ENCODE data around the gene MOB2.

MOB2 gene

DNA sequence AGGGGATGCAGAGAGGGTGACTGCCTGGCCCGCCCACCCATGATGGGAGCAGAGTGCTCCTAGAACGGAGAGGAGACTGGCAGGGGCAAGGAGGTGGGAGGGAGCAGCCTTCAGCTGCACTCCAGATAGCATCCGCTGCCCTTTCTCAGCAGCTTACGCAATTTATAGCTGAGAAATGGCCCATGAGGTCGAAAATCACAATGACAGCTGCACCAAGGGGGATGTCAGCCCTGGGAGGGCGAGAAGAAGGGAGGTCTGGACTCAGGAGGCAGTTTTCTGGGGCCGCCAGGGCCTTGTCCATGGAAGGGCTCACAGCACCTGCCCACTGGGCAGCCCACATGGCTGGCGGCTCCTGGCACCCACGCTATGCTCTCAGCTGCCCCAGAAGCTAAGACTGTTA is 17.6 kb upstream of the MOB2 start:
- no peak for DNase-seq (ENCODE audit: low spot score)

DNA sequence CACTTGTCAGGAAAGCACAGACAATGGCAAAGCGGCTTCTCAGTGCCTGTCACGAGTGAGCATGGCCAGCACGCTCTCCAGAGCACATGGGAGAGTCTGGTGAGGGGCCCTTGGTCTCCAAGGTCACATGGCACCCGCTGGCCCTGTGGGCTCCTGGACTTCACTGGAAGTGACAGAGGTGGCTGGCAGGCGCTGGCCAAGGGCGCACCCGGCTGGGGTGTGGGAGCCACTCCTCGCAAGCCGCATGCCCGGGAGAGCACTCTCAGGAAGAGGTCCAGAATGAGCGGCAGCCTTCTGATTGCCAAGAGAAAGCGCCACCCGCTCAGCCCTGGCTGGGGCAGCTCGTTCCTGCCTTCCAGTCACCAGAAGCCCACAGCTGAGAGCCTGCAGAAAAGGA is 17.1 kb upstream of the MOB2 start:
- DNase-seq (ENCODE audit: low spot score): no peak

DNA sequence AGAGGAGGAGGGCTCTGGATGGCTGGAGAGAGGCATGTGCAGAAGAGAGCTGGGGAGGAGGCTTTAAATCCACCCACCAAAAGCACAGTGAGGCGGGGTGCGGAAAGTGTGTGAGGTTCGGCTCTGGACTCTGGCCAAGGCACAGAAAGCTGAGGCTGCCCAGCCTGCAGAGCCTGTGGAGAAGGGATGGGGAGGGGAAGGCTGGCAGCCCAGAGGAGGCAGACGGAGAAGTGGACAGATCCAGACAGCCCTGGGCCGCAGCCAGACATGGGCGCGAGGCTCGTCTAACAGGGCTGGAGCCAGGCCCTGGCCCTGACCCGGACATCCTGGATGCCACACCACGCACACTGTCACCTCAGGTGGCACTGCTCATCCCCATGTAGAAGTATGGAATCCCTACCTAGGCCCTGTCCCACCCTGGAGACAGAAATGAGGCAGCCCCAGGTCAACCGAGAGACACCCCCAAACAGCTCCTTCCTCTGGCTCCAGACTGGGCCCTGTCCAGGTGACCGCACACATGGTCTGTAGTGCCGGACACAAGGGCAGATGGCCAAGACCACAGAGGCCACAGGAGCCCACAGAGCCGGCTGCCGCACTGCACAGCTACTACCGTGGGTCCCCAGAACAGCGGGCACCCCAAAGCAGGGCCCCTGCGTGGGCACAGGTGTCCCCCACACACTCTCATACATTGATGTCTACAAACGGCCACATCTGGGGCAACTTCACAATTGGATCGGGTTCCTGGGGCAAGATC is 16.6 kb upstream of the MOB2 start:
- DNase-seq (ENCODE audit: low spot score): no peak

DNA sequence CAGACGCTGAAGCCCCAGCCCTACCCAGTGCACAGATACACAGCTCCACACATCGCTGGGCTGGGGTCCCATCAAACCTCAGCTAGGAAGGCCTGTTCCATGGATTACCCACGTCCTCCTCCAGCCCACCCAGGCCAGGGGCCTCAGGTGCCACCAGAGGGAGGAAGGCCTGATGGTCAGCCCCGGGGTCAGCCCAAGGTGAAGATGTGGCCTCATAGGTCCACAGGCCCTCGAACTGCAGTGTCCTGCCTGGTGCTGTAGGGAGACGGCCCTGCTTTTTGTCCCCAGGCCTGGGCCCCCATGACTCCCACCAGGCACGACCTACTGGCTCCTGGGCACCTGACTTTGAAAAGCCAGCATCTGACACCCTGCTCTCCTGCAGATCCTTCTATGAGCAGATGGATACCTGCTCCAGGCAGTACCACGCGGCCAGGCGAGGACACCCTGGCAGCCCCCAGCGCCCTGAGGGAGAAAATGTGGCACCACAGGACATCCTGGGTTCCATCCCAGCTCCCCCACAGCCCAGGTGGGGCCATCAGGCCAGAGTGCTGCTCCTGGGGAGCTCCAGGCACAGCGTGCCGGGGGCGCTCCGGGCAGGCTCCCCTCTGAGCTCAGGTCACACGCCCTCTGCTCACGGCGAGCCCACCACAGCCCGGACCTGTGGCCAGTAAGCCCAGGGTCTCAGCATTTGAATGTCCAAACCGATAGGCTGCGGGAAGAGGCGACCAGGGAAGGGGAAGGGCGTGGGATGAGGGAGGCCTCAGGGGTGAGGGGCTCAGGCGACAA is 15.8 kb upstream of the MOB2 start:
- DNase-seq (ENCODE audit: low spot score): no peak

DNA sequence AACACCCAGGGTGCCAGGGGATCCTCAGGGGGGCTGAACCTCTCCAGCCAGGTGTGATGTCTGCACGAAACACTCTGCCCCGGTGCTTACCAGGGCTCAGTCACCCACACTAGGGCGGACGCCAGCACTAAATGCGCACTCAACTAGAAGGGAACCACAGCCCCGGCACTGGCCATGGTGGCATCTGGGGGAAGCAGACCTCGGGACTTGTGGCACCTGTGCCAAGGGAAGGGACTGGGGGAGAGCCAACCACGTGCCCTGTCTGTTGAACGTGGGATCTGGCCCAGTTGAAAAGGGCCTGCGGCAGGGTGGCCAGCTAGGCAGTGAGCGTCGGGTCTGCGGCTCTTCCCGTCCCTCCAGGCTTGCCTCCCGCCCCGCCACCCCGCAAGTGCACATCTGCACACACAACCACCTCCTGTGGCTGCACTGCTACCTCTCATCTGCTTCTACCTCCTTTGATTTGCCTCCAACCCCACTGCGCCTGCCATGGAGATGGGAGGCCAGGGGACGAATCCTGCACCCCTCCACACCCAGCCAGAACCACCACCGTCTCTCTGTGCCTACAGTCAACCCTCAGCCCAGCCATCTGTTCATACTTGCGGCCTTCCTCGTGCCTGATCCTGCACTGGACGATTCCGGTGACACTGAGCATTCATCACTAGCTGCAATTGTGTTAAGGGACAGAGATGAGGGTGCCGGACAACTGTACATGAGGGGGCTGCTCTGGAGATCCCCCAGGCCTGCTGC is 15.0 kb upstream of the MOB2 start:
- no peak for DNase-seq (ENCODE audit: low spot score)

DNA sequence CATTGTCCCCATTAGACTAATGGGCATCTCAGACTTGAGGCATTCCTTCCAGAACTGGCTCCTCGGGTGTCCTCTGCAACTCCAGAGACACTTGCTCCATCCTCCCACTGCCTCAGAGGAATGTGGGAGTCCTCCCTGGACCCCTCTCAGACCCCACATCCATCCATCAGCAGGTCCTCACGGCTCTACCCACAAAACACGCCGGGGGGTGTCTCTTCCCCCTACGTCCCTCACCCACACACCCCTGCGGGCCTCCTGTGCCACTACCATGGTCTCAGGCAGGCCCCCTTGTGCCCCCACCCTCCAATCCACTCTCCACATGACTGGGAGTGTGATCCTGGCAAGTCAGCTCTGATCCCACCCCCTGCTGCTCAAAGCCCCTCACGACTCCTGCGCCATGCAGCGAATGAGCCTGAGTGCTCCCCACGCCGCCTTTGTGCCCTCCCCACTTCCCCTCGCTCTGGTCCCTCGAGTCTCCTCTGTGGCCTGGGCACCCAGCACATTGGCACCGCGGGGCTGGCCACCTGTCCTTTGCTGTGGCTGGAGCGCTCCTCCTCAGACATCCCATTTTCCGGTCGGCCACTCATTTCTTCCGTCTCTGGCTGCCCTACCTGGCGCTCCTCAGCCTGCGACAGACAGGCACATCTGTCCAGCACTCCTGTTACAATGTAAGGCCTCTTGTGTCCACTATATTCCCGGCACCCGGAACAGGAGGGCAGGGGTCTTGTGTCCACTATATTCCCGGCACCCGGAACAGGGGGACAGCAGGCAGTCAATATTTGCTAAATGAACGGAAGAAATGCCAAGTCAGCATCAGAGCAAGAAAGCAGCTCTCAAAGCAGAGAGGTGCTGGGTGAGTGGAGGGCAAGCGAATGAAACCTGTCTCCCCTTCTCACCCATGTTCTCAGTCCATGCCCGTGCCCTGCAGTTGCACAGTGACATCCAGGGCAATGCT is 14.2 kb upstream of the MOB2 start:
- no peak for DNase-seq (ENCODE audit: low spot score)

DNA sequence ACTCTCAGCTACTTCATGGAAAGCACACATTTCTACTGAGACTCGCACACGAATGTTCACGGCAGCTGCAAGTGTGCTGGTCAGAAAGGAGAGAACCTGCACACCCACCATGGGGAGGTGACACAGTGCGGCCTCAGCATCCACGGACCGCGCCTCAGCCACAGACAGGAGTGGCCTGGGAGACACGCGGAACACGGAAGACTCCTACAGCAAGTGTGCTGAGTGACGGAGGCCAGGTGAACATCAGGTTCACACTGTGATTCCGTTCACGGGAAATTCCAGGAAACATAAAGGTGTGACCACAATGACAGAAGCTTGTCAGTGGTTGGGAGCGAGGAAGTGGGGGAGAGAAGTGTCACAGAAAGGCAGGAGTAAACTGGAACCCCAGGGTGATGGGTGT is 13.3 kb upstream of the MOB2 start:
- DNase-seq (ENCODE audit: low spot score): no peak

DNA sequence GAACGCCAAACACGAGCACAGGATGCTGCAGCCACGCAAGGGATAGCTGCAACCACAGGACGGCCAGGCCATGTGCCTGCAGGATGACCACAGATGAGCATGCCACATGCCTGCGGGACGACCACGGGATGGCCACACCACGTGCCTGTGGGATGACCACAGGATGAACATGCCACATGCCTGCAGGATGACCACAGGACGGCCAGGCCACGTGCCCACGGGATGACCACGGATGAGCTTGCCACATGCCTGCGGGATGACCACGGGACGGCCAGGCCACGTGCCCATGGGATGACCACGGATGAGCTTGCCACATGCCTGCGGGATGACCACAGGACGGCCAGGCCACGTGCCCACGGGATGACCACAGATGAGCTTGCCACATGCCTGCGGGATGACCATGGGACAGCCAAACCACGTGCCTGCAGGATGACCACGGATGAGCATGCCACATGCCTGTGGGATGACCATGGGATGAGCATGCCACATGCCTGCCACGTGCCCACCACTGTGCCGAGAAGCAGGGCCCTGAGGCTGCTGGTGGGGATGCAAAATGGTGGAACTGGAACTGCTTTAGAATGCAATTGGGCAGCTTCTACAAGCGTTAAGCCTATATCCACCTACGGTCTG is 12.8 kb upstream of the MOB2 start:
- DNase-seq (ENCODE audit: low spot score): no peak

DNA sequence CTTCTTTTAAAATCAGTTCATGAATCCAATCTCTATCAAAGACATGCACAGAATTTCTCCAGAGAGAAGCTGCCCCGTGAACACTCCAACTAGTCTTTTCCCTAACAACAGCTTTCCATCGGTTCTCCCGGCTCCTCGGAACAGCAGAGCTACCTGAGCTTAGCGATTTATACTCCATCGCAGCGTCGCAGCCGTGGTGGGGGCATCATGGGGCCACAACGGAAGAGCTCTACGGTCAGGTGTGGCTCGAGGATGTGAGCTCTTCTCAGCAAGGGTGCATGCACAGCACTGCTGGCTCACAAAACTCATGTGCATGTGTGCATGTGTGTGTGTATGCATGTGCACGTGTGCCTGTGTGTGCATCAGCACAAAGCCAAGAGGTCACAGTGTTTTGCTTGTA is 11.7 kb upstream of the MOB2 start:
- DNase-seq (ENCODE audit: low spot score): no peak

DNA sequence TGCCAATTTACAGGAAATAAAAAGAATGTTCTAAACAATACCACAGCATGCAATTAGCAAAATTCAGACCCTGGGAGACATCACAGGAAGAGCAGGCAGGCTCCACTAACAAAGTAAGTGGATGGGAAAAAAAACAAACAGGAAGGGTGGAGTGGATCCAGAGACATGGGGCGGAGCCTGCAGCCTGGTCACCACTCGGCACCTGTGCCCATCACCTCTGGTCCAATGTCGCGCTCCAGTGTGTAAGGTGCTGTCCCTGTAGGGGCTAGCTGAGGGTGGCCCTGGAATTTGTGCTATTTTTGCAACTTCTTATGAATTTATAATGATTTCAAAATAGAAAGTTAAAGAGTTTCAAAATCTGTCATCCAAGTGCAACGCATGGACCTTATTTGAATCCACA is 11.0 kb upstream of the MOB2 start:
- no peak for DNase-seq (ENCODE audit: low spot score)

DNA sequence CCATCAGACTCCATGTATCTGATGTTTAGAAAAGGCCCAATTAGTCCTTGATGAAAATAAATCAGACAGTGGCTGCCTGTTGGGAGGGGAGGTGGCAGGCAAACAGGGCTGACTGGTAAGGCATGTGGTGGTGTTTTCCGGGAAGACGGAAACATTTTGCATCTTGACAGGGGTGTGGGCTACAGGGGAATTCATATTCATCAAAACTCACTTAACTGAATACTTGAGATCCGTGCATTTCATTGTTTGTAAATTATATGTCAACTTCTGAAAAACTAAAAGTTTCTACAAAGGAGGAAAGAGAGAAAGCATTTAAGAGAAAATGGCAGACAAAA is 10.1 kb upstream of the MOB2 start:
- DNase-seq (ENCODE audit: low spot score): no peak

DNA sequence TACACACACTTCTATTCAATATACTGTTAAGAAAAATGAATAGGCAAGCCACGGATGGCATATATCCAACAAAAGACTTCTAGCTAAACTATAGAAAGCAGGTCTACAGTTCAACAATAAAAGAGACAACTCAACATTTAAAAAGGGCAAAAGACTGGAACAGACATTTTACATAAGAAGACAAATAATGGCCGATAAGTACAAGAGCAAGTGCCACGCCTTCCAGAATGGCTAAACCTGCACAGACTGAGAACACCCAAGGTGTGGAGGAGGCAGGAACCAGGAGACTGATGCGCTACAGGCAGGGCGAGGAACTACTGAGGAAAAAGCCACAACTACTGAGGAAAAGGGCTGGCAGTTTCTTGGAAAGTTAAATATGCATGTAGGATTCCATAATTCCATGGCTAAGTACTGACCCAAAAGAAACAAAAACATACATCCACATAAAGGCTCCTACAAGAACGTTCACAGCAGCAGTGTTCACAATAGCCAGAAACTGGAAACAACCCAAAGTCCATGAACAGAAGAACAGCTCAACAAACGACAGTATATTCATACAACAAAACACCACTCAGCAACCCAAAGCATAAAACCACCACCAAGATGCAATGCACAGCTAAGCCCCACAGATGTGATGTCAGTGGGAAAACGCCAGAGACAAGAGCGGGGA is 9.6 kb upstream of the MOB2 start:
- no peak for DNase-seq (ENCODE audit: low spot score)

DNA sequence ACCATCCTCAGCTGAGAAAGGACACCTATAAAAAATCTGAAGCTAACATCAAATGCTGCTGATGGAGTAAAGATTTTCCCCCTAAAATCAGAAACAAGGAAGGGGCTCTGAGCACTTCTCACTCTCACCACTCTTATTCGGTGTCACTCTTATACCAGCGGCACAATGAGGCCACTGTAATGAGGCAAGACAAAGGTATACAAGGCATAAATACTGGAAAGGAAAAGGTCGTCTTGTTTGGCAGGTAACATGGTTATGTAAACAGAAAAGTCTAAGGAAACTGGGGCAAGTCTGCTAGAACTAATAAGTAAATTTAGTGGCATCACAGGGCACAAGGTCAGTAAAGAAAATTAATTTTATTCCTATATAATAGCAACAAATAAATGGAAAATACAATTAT is 8.1 kb upstream of the MOB2 start:
- DNase-seq (ENCODE audit: low spot score): no peak

DNA sequence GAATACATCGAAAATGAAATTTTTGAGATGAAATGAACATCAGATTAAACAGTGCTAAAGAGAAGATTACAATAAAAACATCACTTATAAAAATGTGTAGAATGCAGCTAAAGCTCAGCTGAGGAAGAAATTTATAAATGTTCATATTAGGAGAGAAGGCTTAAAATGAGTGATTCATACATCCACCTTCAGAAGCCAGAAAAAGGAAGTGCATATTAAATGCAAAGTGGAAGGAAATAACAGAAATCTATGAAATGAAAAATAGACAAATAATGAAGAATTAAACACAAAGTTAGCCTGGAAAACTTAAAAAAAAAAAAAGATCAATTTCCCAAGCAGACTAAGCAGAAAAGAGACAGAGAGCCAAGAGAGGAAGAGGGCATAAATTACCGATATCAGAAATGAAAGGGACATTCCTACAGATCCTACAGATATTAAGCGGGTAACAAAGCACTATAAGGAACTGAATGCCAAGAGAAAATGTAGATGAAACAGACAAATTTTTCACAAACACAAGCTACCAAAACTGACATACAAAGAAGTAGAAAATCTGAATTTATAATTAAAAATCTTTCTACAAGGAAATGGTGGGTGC is 7.2 kb upstream of the MOB2 start:
- DNase-seq (ENCODE audit: low spot score): no peak

DNA sequence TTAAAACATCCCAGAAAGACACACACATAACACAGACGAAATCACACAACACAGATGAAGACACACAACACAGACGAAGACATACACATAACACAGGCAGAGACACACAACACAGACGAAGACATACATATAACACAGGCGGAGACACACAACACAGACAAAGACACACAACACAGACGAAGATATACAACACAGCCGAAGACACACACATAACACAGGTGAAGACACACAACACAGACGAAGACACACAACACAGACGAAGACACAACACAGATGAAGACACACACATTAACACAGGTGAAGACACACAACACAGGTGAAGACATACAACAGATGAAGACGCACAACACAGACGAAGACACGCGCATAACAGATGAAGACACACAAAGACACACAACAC is 4.8 kb upstream of the MOB2 start:
- DNase-seq (ENCODE audit: low spot score): no peak

DNA sequence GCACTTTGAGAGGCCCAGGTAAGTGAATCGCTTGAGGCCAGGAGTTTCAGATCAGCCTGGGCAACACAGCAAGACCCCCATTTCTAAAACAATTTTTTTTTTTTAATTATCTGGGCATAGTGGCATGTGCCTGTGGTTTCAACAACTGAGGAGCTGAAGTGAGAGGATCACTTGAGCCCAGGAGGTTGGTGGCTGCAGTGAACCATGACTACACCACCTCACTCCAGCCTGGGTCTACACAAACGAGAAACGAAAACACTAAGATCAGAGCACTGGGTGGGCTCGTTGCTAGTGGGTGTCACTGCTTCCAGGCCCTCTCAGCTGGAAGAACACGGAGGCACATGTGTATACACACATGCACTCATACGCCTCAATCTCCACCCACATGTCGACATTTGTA is 4.1 kb upstream of the MOB2 start:
- DNase-seq (ENCODE audit: low spot score): no peak

DNA sequence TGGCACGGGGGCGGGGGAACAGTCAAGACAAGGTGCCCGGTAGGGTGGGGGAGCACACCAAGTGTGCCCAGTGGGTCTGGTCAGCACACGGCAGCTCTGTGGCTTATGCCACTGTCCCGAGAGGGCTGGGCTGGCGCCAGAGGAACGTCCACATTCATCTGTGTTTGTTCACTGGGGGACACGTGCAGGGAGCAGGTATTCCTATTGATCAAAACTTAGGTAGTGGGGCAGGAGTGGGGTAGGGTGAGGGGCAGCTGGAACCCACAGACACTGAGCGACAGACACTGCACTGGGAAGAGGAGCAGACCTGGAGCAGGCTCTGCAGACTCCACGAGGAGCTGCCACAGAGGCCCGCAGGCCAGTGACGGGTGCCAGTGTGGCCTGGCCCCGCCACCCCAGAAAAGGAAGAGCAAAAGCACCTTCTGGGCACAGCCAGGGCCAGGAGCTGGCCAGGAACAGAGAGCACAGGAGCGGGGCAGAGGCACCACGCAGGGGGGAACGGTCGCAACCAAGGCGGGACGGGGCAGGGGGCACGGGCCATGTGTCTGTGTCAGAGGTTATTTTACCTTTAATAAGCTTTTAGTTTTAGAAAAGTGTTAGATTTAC is 2.1 kb upstream of the MOB2 start:
- no peak for DNase-seq (ENCODE audit: low spot score)

DNA sequence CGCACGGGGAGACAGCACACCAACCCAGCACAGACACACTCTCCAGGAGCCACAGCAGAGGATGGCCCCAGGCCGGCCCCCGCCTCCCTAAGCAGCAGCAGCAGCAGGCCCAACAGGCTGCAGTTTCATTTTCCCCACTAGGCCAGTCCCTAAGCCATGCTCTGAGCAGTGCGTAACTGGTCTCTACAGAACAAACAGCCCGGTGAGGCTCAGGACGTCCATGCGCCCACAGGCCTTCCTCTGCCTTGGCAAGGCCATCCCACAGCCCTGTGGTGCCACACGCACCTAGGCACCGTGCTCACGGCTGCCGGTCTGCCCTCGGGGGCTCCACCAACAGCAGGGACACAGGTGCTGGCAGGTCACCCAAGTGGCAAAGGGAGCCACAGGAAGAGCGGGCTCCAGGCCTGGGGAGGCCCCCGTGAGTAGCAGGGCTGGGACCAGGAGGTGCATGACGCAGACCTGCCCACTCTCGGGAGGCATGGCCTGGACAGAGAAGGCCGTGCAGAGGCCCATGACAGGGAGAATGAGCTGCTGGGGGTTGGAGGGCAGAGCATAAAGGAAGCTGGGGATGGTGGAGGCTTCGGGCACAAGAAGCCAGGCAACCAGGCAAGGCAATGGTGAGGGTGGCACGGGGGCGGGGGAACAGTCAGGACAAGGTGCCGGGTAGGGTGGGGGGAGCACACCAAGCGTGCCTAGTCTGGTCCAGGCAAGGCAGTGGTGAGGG is 1.4 kb upstream of the MOB2 start:
- DNase-seq (ENCODE audit: low spot score): no peak

DNA sequence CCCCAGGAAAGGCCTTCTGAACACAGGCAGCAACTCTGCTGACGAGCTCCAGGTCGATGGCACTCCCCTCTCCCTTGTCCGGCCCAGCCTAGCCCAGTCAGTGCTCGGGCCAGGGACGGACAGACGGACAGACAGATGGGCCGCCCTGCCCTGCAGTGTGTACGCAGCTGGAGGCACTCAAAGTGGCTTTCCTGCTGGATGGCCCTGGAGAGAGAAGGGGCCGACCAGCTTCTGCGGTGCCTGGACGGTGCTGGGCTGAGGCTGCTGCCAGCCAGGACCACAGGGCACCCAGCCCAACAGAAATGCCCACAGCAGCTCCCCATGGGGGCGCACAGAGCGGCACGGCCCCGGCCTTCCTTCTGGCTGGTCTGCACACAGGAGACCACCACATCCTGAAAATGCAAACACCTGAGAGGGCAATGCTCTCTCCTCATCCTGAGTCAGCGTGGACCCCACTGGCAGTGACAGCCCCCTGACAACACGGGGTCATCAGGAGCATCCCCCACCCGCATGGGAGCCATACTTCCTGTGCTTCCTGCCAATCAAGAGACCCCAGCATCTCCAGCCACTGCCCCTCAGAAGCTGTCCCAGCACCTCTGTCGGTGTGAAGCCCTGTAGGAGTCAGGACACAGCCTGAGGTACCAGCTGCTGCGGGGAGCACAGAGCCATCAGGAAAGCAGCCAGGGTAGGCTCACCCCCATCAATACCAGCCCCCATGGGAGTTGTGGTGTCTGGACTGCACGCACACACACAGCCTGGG is 692 bp upstream of the MOB2 start:
- DNase-seq (ENCODE audit: low spot score): no peak
